Measurements from ENCODE around the gene MS4A4E. TPM values are rescaled to one million over a fixed set of nuclear protein-coding genes. Genes with fewer than 3 reads are reported as not detected.
"Not testable (repeated sequence)": the region's sequence is repeated elsewhere in the genome, so short reads cannot be mapped to it uniquely, and the experiment has no call there.

Gene MS4A4E
- total RNA-seq (not detected in 2 replicates), polyA plus RNA-seq (not detected in 2 replicates)

- TF ChIP-seq CTCF (IDR thresholded peaks at IDR 0.05; ENCODE audit: low read depth, low read length) = no peak
- no peaks in the 10 kb centered on the region for H3K36me3 ChIP-seq
- H3K27me3 ChIP-seq = no peaks in the 10 kb centered on the region
- H3K4me3 ChIP-seq = no peak within 1 kb of the TSS
- DNase-seq (ENCODE audit: low read depth in 1 of 2, low spot score in 1 of 2) = no peak
- H3K9me3 ChIP-seq (ENCODE audit: low read depth) = no peaks in the 10 kb centered on the region
- H3K27ac ChIP-seq = no peak within 1 kb of the TSS
- no peaks in the 10 kb centered on the region for H3K4me1 ChIP-seq (ENCODE audit: low read depth)
Measured at GRCh38 chr11:60242740-60243239, at the start of gene MS4A4E. Gene MS4A4E (minus strand): TSS chr11:60243137. CDS start chr11:60230055, 13,082 bp downstream.

- Histone ChIP-seq H3K9me3 (ENCODE audit: low read depth) (no peaks in the 10 kb centered on the region), H3K27ac (no peak overlapping the region), H3K4me1 (ENCODE audit: low read depth) (no peaks in the 10 kb centered on the region), H3K27me3 (no peaks in the 10 kb centered on the region), H3K36me3 (no peaks in the 10 kb centered on the region), H3K4me3 (no peak overlapping the region)
- DNase-seq (ENCODE audit: low read depth in 1 of 2, low spot score in 1 of 2) = no peak
- no peak for TF ChIP-seq CTCF (IDR thresholded peaks at IDR 0.05; ENCODE audit: low read depth, low read length)
Measured at GRCh38 chr11:60292145-60292544, 49.2 kb upstream of the MS4A4E start.

- DNase-seq (ENCODE audit: low read depth in 1 of 2, low spot score in 1 of 2) = no peak
- TF ChIP-seq CTCF (IDR thresholded peaks at IDR 0.05; ENCODE audit: low read depth, low read length) = no peak
- Histone ChIP-seq H3K9me3 (ENCODE audit: low read depth) (peaks cover 2% of the 10 kb centered on the region), H3K36me3 (no peaks in the 10 kb centered on the region), H3K27me3 (no peaks in the 10 kb centered on the region), H3K4me3 (no peak overlapping the region), H3K4me1 (ENCODE audit: low read depth) (no peaks in the 10 kb centered on the region), H3K27ac (no peak overlapping the region)
Measured at GRCh38 chr11:60288531-60288930, 45.6 kb upstream of the MS4A4E start.

GRCh38 chr11:60285411-60286126, 42.6 kb upstream of the MS4A4E start:
- not testable (repeated sequence) for H3K36me3 ChIP-seq; H3K9me3 ChIP-seq (ENCODE audit: low read depth); H3K4me1 ChIP-seq (ENCODE audit: low read depth); H3K27ac ChIP-seq; H3K27me3 ChIP-seq; H3K4me3 ChIP-seq; DNase-seq (ENCODE audit: low read depth in 1 of 2, low spot score in 1 of 2)

GRCh38 chr11:60282286-60282685, 39.3 kb upstream of the MS4A4E start:
- H3K9me3 ChIP-seq (ENCODE audit: low read depth) = peaks cover 2% of the 10 kb centered on the region
- TF ChIP-seq CTCF (IDR thresholded peaks at IDR 0.05; ENCODE audit: low read depth, low read length) = no peak
- no peak overlapping the region for H3K27ac ChIP-seq
- no peak overlapping the region for H3K4me3 ChIP-seq
- no peaks in the 10 kb centered on the region for H3K36me3 ChIP-seq
- DNase-seq (ENCODE audit: low read depth in 1 of 2, low spot score in 1 of 2) = no peak
- no peaks in the 10 kb centered on the region for H3K27me3 ChIP-seq
- no peaks in the 10 kb centered on the region for H3K4me1 ChIP-seq (ENCODE audit: low read depth)

- Histone ChIP-seq H3K4me1 (ENCODE audit: low read depth) (no peaks in the 10 kb centered on the region), H3K27me3 (no peaks in the 10 kb centered on the region), H3K27ac (no peak overlapping the region), H3K4me3 (no peak overlapping the region), H3K36me3 (no peaks in the 10 kb centered on the region), H3K9me3 (ENCODE audit: low read depth) (peaks cover 2% of the 10 kb centered on the region)
- no peak for TF ChIP-seq CTCF (IDR thresholded peaks at IDR 0.05; ENCODE audit: low read depth, low read length)
- DNase-seq (ENCODE audit: low read depth in 1 of 2, low spot score in 1 of 2) = no peak
Measured at GRCh38 chr11:60281485-60281884, 38.5 kb upstream of the MS4A4E start.
